Inflammatory macrophage treated with lipopolysaccharide for 1 hour (primary cell): ENCODE data around the gene UVSSA.

Experiments used
- DNase-seq, 2 donors: peaks; one replicate each; pipeline ENCODE4 v3.0.0-alpha.2; 2020 to 2022

Gene UVSSA

GRCh38 chr4:1400191-1400805 is 53.3 kb downstream of the UVSSA start:
- DNase-seq: no peak

GRCh38 chr4:1400831-1401408 is 53.9 kb downstream of the UVSSA start:
- no peak for DNase-seq

- no peak for DNase-seq
These were observed 54.5 kb downstream of the UVSSA start for GRCh38 chr4:1401409-1402020.

GRCh38 chr4:1402021-1402515 is 55.1 kb downstream of the UVSSA start:
- no peak for DNase-seq

- DNase-seq: no peak
These were observed 55.6 kb downstream of the UVSSA start for GRCh38 chr4:1402516-1403091.

GRCh38 chr4:1403177-1403583 is 56.2 kb downstream of the UVSSA start:
- no peak for DNase-seq

GRCh38 chr4:1403591-1404572 is 56.9 kb downstream of the UVSSA start:
- DNase-seq: no peak

GRCh38 chr4:1404573-1405253 is 57.7 kb downstream of the UVSSA start:
- no peak for DNase-seq

GRCh38 chr4:1405254-1405635 is 58.2 kb downstream of the UVSSA start:
- DNase-seq: no peak

GRCh38 chr4:1405636-1406393 is 58.8 kb downstream of the UVSSA start:
- no peak for DNase-seq

- DNase-seq: no peak
These were observed 59.5 kb downstream of the UVSSA start, which contains the start of gene NKX1-1 for GRCh38 chr4:1406394-1406980. Gene NKX1-1, minus strand, starts transcription at chr4:1406442. Its CDS starts 0 bp downstream, at chr4:1406442.

- no peak for DNase-seq
These were observed 60.1 kb downstream of the UVSSA start for GRCh38 chr4:1406981-1407656.

- DNase-seq: no peak
These were observed 60.8 kb downstream of the UVSSA start for GRCh38 chr4:1407657-1408333.

GRCh38 chr4:1408418-1408817 is 61.4 kb downstream of the UVSSA start:
- DNase-seq: no peak

- DNase-seq: no peak
These were observed 62.1 kb downstream of the UVSSA start for GRCh38 chr4:1409079-1409478.

- DNase-seq: no peak
These were observed 62.8 kb downstream of the UVSSA start for GRCh38 chr4:1409491-1410425.

GRCh38 chr4:1410491-1411325 is 63.7 kb downstream of the UVSSA start:
- peak in 1 of 2 donors; percentile 28 for DNase-seq
